ENCODE data around the gene CAVIN1.

DNA sequence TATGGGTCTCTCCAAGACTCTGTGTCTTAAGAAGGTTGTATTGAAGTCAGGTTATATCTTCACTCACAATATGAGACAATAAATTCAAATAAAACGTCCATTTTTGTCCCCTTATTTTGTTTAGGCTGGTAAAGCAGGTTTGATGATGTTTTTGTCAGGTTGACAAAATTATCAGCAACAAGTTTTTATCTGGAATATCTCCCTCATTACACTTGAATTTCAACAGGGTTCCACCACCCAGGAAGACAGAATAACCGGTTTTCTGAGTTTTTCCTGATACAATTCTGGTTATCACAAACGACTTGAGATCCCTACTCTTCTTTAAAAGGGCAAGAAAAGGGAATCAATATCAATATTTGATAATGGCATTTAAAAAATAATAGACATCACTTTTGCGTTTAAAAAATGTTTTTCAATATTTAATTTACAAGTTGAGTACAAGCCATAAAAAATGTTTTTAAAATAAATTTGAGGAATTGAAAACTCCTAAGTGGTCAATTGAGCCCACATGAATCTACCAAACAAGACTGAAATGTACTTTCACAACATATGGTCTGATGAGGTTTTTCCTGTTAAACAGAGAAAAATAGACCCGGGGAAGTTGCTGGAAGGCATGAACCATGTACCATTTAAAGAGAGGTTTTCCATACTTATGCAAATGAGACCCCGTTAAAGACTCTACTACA is 34.2 kb upstream of the CAVIN1 start:
- TF ChIP-seq, protein P1, sequence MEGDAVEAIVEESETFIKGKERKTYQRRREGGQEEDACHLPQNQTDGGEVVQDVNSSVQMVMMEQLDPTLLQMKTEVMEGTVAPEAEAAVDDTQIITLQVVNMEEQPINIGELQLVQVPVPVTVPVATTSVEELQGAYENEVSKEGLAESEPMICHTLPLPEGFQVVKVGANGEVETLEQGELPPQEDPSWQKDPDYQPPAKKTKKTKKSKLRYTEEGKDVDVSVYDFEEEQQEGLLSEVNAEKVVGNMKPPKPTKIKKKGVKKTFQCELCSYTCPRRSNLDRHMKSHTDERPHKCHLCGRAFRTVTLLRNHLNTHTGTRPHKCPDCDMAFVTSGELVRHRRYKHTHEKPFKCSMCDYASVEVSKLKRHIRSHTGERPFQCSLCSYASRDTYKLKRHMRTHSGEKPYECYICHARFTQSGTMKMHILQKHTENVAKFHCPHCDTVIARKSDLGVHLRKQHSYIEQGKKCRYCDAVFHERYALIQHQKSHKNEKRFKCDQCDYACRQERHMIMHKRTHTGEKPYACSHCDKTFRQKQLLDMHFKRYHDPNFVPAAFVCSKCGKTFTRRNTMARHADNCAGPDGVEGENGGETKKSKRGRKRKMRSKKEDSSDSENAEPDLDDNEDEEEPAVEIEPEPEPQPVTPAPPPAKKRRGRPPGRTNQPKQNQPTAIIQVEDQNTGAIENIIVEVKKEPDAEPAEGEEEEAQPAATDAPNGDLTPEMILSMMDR (IDR thresholded peaks at IDR 0.05; ENCODE audit: extremely low read depth in 1 of 2, insufficient read depth in 1 of 2, low read depth in 1 of 2, low read length in 2 of 2) = no peak
- no peak for TF ChIP-seq POLR2AphosphoS5 (IDR thresholded peaks at IDR 0.05; ENCODE audit: insufficient read depth, low read depth, low read length)
- no peak for TF ChIP-seq EZH2 (IDR thresholded peaks at IDR 0.05; ENCODE audit: borderline replicate concordance, low read depth, low read length, severe bottlenecking)
- no peak for TF ChIP-seq POLR2A (IDR thresholded peaks at IDR 0.05; ENCODE audit: low read depth, low read length)

Data from endothelial cell of umbilical vein (primary cell).